ENCODE data around the gene GMPPB.

DNA sequence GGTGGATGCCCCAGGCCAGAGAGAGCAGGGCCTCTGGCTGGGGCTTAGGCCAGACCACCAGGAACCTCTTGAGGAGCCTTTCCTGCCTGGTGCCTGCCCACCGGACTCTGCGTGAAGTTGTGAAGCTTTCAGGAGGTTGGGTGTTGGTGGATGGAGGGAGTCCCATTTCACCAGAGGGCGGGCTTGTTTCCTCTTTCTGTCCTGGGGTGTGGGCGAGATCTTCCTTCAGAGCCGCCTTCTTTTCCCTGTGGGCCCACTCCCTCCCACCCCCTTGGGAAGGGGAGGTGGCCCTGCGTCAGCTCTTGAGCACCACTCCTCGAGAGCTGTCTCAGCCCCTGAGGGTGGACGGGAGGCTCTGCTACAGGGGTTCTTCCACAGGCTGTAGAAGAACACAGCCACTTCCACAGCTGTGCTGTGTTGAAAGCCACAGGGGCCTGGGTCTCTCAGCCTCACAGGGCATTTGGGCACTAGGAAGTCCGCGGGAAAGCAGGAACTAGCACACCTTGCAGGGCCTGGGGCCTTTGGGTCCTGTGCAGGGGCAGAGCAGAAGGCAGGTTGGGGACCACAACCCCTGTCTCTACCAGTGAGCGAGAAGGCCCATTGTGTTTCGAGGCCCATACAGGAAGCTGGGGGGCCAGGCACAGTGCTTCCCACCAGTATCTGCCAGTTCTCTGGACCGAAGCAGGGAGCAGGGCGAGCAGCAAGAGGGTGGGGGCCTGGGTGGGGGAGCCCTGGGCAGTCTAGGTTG lies 6.4 kb downstream of the GMPPB start:
- TF ChIP-seq, protein P1, sequence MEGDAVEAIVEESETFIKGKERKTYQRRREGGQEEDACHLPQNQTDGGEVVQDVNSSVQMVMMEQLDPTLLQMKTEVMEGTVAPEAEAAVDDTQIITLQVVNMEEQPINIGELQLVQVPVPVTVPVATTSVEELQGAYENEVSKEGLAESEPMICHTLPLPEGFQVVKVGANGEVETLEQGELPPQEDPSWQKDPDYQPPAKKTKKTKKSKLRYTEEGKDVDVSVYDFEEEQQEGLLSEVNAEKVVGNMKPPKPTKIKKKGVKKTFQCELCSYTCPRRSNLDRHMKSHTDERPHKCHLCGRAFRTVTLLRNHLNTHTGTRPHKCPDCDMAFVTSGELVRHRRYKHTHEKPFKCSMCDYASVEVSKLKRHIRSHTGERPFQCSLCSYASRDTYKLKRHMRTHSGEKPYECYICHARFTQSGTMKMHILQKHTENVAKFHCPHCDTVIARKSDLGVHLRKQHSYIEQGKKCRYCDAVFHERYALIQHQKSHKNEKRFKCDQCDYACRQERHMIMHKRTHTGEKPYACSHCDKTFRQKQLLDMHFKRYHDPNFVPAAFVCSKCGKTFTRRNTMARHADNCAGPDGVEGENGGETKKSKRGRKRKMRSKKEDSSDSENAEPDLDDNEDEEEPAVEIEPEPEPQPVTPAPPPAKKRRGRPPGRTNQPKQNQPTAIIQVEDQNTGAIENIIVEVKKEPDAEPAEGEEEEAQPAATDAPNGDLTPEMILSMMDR (IDR thresholded peaks at IDR 0.05): no peak
- TF ChIP-seq POLR2AphosphoS5 (IDR thresholded peaks at IDR 0.05) (no peak), POLR2A (IDR thresholded peaks at IDR 0.05) (no peak)

Data from gastroesophageal sphincter (tissue), 3 donors.